ENCODE results near the gene ZNF578. TPM values are rescaled to one million over a fixed set of nuclear protein-coding genes. Genes with fewer than 3 reads are reported as not detected.

Gene ZNF578
- under 1 TPM; 0.72 to 0.86 TPM for total RNA-seq

- DNase-seq (peak; percentile 89), ATAC-seq (peak; percentile 96)
- TF ChIP-seq CTCF (IDR thresholded peaks at IDR 0.05) = no peak
- H3K4me3 Mint-ChIP-seq = peak within 1 kb of the TSS; percentile 78
- H3K27me3 Mint-ChIP-seq = no peaks in the 10 kb centered on the region
- peaks cover 69% of the 10 kb centered on the region for H3K9me3 Mint-ChIP-seq
- ChIA-PET POLR2A (no interaction called here), CTCF (no interaction called here)
- H3K4me1 Mint-ChIP-seq (ENCODE audit: low read depth) = peaks cover 16% of the 10 kb centered on the region
- intact Hi-C loops (cut with micrococcal nuclease) = no loop called here
- peaks cover 65% of the 10 kb centered on the region for H3K36me3 Mint-ChIP-seq (ENCODE audit: low read depth)
- H3K27ac Mint-ChIP-seq = peak within 1 kb of the TSS; percentile 77
Measured at GRCh38 chr19:52453324-52454094, at the start of gene ZNF578. Gene ZNF578 (plus strand): TSS chr19:52453553. CDS start chr19:52501846, 48,293 bp downstream.

- H3K27me3 Mint-ChIP-seq = no peaks in the 10 kb centered on the region
- intact Hi-C loops (cut with micrococcal nuclease) = no loop called here
- no peak for TF ChIP-seq CTCF (IDR thresholded peaks at IDR 0.05)
- H3K4me3 Mint-ChIP-seq = no peak overlapping the region
- no peaks in the 10 kb centered on the region for H3K4me1 Mint-ChIP-seq (ENCODE audit: low read depth)
- ATAC-seq (no peak), DNase-seq (no peak)
- ChIA-PET POLR2A (no interaction called here), CTCF (no interaction called here)
- peaks cover 71% of the 10 kb centered on the region for H3K9me3 Mint-ChIP-seq
- H3K27ac Mint-ChIP-seq = no peak overlapping the region
- peaks cover 92% of the 10 kb centered on the region for H3K36me3 Mint-ChIP-seq (ENCODE audit: low read depth)
Measured at GRCh38 chr19:52410276-52410675, 43.1 kb upstream of the ZNF578 start.

- ChIA-PET CTCF (no interaction called here), POLR2A (no interaction called here)
- no peak for ATAC-seq
- Mint-ChIP-seq H3K4me3 (no peak overlapping the region), H3K27me3 (no peaks in the 10 kb centered on the region), H3K36me3 (ENCODE audit: low read depth) (peaks cover 55% of the 10 kb centered on the region), H3K4me1 (ENCODE audit: low read depth) (no peaks in the 10 kb centered on the region), H3K9me3 (peaks cover 78% of the 10 kb centered on the region), H3K27ac (no peak overlapping the region)
- no peak for TF ChIP-seq CTCF (IDR thresholded peaks at IDR 0.05)
- intact Hi-C loops (cut with micrococcal nuclease) = no loop called here
- DNase-seq = no peak
Measured at GRCh38 chr19:52415711-52416110, 37.6 kb upstream of the ZNF578 start.

- ATAC-seq (no peak), DNase-seq (no peak)
- Mint-ChIP-seq H3K36me3 (ENCODE audit: low read depth) (peaks cover 29% of the 10 kb centered on the region), H3K27ac (no peak within 1 kb of the TSS), H3K4me1 (ENCODE audit: low read depth) (no peaks in the 10 kb centered on the region), H3K9me3 (peaks cover 40% of the 10 kb centered on the region), H3K27me3 (no peaks in the 10 kb centered on the region), H3K4me3 (no peak within 1 kb of the TSS)
- TF ChIP-seq CTCF (IDR thresholded peaks at IDR 0.05) = no peak
- intact Hi-C loops (cut with micrococcal nuclease) = no loop called here
- ChIA-PET CTCF (no interaction called here), POLR2A (no interaction called here)
Measured at GRCh38 chr19:52428937-52429336, 24.4 kb upstream of the ZNF578 start, which contains the start of gene ZNF534. Gene ZNF534 (plus strand): TSS chr19:52429148. CDS start chr19:52431475, 2,327 bp downstream.

- H3K9me3 Mint-ChIP-seq = peaks cover 59% of the 10 kb centered on the region
- intact Hi-C loops (cut with micrococcal nuclease) = no loop called here
- no peaks in the 10 kb centered on the region for H3K27me3 Mint-ChIP-seq
- H3K36me3 Mint-ChIP-seq (ENCODE audit: low read depth) = peaks cover 16% of the 10 kb centered on the region
- no peaks in the 10 kb centered on the region for H3K4me1 Mint-ChIP-seq (ENCODE audit: low read depth)
- no peak for DNase-seq
- ChIA-PET CTCF (interaction anchor here (1.5 kb wide), 1 partner anchor 9 kb away, joined by 4 read pairs; no protein-coding TSS in a partner anchor), POLR2A (no interaction called here)
- no peak for TF ChIP-seq CTCF (IDR thresholded peaks at IDR 0.05)
- no peak for ATAC-seq
- H3K27ac Mint-ChIP-seq = no peak overlapping the region
- no peak overlapping the region for H3K4me3 Mint-ChIP-seq
Measured at GRCh38 chr19:52442179-52442578, 11.2 kb upstream of the ZNF578 start.

Data from activated CD8-positive, alpha-beta T cell treated with anti-CD3 and anti-CD28 coated beads for 36 hours (primary cell).